Measurements from ENCODE around the gene SRSF6. TPM values are rescaled to one million over a fixed set of nuclear protein-coding genes. Genes with fewer than 3 reads are reported as not detected.
"Not testable (repeated sequence)": the region's sequence is repeated elsewhere in the genome, so short reads cannot be mapped to it uniquely, and the experiment has no call there.

The SRSF6 gene
- polyA plus RNA-seq, 1 donor, result 429 TPM

DNA sequence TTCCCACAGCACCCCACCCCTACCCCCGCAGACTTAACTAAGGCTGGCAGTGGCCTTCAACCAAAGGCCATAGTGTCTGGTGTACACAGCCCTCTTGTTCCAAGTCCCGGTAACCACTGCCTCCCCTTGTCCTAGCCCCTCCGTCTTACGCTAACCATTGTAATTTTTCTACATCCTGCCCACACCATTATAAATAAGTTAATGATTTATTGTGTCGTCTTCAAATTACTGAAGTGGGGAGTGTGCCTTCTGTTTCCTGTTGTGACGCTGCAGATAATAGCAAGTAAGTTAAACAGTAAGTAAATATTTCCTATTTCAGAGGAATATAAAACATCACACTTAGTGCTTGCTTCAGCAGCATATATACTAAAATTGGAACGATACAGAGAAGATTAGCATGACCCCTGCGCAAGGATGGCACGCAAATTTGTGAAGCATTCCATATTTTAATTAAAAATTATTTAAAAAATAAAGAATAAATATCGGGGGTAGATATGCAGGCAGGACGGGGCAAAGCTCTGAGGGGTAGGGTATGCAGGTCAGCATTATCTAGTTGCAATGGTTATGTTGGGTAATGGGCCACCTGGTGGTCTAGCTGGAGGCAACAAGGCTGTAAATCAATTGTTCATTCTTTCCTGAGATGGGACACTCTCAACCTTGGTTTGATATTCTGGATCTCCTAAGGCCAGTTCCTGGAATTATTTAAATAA is 15.1 kb downstream of the SRSF6 start:
- DNase-seq, result no peak

DNA sequence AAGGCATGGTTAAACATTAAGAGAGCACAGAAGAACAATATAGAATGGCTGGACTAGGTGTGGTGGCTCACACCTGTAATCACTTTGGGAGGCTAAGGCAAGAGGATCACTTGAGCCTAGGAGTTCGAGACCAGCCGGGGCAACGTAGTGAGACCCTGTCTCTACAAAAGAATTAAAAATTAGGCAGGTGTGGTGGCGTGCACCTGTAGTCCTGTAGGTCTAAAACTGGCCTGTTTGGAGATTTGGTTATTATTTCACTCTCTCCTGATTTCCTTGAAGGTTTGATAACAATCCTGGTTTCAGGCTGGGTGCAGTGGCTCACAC is 15.6 kb downstream of the SRSF6 start:
- no peak for DNase-seq

DNA sequence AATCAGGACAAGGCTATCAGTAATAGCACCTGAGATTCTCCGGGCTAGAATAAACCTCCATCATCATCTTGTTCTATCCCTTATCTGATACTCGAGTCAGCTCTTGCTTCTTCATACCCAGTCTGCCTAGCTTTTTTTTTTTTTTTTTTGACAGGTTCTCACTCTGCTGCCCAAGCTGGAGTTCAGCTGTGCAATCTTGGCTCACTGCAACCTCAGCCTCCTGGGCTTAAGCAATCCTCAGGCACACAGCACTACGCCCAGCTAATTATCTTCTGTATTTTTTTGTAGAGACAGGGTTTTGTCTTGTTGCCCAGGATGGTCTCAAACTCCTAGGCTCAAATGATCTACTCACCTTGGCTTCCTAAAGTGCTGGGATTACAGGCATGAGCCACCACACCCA is 19.5 kb downstream of the SRSF6 start:
- DNase-seq, result no peak

DNA sequence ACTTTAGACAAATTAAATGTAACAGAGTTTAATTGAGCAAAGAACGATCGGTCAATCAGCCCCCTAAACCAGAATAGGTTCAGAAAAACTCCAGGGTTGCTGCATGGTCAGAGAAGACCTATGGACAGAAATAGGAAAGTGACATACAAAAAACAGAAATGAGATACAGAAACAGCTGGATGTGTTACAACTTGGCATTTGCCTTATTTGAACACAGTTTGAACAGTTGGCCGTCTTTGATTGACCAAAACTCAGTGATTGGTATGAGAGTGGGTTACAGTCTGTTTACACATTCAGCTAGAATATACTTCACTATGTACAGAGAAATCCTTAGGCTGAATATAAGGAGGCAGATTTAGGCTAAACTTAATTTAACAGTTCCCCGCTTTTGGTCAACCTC is 19.9 kb downstream of the SRSF6 start:
- no peak for DNase-seq

DNA sequence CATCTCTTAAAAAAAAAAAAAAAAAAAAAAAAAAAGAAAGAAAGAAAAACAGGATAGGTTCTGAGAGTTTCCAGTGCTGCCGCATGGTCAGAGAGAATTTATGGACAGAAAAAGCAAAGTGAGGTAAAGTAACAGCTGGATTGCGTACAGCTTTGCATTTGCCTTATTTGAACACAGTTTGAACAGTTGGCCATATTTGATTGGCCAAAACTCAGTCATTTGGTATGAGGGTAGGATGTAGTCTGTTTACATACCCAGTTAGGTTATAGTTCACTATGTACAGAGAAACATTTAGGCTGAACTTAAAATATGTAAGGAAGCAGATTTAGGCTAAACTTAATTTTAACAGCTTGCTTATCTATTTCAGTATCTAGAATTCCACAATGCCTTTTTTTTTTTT is 32.3 kb downstream of the SRSF6 start:
- no peak for DNase-seq

DNA sequence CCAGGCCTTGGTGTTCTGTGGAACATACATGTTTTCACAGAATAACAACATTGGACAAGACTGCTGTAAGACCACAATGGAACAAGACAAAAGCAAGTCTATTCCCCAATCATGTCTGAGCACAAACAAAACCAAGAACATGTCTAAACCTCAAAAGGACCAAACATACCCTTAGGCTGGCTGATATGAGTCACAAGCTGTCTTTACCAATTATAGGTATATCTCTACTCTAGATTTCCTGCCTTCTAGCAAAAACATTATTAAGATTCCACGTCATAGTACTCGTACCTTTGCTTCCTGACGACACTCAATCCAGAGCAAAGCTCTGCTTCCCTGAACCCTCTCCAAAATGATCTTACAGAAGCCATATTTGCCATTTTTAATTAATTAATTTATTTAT is 34.4 kb downstream of the SRSF6 start:
- no peak for DNase-seq

DNA sequence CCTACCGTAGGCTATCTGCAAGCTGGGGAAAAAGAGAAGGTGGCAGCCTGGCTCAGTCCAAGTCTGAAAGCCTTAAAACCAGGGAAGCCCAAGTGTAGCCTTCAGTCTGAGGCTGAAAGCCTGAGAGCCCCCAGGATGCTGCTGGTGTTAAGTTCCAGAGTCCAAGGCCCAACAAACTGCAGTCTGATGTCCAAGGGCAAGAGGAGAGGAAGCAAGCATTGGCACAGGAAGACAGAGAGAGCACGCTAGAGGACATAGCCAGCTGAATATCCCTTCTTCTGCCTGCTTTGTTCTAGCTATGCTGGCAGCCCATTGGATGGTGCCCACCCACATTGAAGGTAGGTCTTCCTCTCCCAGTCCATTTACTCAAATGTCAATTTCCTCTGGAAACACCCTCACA is 37.7 kb downstream of the SRSF6 start:
- DNase-seq, result no peak

DNA sequence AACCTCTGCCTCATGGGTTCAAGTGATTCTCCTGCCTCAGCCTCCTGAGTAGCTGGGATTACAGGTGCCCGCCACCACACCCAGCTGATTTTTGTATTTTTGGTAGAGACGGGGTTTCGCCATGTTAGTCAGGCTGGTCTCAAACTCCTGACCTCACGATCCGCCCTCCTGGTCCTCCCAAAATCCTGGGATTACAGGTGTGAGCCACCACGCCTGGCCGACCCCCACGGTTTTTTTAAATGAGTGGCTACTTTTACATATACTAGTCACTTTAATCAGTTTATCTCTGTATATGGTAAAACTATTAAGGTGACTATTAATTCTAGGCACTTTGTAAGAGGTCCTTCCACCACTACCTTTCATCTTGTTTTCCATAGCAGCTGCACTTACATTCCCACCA is 44.3 kb downstream of the SRSF6 start:
- DNase-seq, result not testable (repeated sequence)

DNA sequence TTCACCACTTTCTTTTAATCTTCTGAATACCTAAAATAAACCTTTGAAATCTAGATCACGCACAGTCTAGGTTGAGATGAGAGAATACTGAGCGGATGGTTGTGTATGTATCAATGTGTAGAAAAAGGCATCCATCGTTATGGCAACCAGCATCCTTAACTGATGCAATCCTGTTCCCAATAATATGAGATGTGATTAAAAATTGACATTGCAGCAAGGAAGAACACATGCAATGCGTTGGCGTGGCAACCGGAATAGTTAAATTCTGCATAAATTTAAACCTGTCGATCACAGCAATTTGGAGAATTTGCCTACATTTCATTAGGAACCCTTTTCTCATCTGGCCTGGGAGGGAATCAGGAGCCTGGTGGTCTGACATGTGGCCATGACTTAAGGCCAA is 48.5 kb downstream of the SRSF6 start:
- no peak for DNase-seq

DNA sequence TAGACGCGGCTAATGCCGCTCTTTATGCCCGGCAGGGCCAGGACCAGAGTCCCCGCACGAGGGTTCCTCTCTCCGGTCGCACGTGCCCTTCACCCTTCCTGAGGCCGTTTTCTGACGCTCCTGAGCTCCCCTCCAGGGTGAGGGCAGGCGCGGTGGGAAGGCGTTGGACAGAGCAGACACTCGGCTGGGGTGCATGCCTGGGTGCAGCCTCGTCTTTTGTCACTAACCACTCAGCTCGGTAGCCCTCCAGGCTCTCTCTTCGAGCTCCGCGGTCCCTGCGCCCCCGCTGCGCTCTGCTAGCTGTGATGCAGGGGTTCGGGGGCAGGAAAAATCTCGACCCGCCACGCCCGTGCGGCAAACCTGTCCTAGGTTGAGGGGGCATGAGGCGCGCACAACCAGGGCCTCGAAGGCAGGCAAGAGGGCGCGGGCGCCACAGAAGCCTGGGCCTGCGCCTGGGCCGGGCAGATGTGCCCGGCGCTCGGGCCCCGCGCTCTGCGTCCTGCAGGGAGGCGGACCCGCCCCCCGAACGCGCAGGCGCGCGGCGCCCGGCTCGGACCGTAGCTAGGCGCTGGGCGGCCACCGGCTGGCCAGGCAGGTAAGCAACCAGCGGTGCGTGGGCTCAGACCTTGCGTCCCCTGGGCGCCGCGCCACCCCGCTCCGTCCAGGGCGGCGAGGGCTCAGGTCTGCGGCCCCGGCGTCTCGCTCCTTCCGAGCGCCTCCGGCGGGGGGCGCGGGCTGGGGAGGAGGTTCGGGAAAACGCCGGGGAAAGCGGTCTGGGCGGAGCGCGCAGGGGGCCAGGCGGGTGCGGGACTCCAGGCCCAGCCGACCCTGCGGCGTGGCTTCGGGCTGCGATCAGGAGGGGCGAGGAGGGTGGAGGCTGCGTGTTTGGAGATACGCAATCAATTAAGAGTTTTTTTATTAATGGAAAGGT is 49.7 kb downstream of the SRSF6 start, which contains the start of gene L3MBTL1:
TSS of gene L3MBTL1 (plus strand) at position 548 of the 931 bp plus-strand sequence. CDS start 5,807 bp downstream, outside the sequence.
- peak; percentile 52 for DNase-seq

DNA sequence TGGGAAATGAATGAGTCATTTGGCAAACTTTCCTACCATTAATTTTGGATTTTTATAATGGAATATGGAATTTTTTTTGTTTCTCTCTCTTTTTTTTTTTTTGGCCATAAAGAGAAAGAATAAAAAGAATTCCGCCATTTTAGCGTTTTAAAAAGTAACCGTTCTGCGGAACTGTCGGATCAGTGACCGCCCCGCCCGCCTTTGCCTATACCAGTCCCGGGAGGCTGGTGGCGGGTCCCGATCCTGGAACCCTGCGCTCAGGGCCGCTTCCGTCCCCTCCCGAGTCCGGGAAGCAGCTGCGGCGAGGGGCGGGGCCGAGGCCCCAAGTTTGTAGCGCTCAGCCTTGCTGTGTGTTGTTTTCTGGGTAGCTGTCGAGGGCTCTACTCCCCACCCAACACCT is 50.4 kb downstream of the SRSF6 start:
- no peak for DNase-seq

DNA sequence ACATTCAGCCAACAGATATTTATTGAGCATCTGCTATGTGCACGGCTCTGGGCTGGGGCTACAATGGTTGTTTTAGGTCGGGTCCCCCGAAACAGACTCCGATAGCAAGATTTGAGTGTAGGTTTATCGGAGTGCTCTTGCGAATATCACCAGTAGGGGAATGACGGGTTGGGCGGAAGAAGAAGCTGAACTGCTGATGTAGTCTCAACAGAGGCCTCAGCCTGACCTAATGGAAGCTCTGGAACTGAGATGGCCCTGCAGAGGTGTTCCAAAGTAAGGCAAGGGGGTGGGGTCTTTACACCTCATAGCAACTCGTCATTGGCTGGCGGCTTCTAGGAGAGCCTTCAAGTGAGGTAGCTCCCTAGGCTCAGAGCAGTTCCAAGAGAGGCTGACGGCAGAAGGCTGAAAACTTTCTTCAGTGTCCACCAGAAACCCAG is 50.9 kb downstream of the SRSF6 start:
- no peak for DNase-seq

DNA sequence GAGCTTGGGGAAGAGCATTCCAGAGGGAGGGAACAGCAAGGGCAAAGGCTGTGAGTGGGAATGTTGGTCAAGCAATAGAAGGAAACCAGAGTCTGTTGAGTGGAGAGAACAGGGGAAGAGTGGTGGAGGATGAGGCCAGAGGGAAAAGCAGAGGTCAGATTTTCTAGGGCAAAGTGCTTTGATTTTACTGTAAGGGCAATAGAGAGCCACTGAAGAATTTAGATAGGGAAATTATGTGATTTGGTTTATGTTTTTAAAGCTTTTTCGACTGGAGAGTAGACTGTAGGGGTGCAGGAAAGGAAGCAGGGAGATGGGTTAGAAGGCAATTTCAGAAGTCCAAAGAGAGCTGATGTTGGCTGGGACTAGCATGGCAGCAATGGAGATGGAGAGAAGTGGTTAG is 54.2 kb downstream of the SRSF6 start:
- no peak for DNase-seq

DNA sequence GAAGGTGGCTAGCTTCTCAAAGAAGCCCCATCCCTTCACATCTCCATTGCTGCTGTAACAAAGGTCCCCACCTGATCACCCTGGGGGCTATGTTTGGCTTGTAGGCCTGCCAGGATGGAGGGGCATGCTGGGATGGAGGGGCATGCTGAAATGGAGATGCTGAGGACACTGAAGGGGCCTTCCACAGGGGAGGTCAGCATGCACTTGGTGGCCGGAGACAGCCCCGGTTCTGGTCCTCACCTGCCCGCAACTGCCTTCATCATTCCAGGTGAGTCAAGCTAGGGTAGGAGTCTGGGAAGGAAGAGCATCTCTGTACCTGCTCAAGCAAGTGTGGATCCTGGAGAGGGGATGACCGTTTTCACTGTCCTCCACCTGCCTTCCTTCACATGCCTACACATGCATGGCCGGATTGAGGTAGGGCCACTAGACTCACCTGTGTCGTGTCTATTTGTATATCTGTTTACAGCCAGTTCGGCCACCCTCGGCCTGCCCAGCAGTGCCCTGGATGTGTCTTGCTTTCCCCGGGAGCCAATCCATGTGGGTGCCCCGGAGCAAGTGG is 55.8 kb downstream of the SRSF6 start:
- DNase-seq, result no peak

Other genes starting within 250 kb of the SRSF6 start
- 26.6 TPM for gene L3MBTL1, start 49.8 kb downstream of the SRSF6 start, polyA plus RNA-seq (ENCODE audit: insufficient read length)
- gene SGK2, start 101.1 kb downstream of the SRSF6 start, polyA plus RNA-seq (ENCODE audit: insufficient read length), result 73.0 TPM
- 70.9 TPM for gene IFT52, start 133.0 kb downstream of the SRSF6 start, polyA plus RNA-seq (ENCODE audit: insufficient read length)
- 34.0 TPM for gene MYBL2, start 209.2 kb downstream of the SRSF6 start, polyA plus RNA-seq (ENCODE audit: insufficient read length)

Measured in left kidney (tissue), 2 donors.